Measurements from ENCODE around the gene HMX1.

Gene HMX1

DNA sequence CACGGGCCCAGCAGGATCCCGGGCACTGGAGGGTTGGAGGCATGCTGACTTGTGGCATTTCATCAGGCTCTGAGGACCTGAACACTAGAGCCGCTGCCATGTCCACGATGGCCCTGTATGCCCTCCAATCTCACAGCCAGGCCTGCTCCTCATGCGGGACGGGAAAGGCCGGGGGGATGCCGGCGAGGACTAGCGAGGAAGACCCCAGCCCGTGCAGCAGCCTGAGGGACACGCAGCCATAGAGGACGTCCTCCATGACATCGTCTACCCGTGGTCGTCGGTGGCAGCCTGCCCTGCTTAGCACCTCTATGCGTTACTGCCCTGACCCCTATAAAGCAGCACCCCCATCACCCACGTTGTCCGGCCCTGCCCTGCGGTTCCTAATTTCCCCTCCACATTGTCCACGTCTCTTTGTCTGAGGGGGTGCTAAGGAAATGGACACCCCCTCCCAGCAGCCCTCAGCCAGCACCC lies 32.6 kb downstream of the HMX1 start:
- no peak for DNase-seq

GRCh38 chr4:8838296-8838960 lies 33.2 kb downstream of the HMX1 start:
- DNase-seq = no peak

DNA sequence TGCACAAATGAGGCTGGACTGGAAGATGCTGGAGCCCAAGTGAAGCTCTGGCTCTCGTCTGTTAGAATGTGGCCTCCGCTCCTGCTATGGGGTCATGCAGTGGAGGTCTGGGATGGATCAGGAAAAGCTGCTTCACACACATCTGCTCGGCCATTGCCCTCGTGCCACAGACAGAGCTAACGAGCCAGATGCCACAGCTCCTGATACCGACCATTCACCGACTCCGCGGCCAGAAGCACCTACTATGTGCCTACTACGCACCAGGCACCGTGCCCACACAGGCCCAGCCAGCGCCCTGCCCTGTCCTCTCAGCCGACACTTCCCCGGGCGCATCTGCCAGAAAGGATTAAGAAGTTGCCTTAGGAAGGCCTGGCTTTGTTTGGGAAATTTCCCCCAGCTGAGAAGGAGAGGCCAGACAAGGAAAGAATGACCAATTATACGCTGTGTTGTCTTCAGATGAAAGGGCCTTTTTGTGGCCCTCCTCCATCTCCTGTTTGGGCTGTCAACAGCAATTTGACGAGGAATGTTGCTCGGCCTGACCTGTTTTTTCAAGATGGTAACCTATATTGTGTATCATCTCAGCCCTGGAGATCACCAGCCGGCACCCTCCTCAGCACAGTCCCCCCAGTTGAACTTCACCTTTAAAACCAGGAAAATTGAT lies 34.3 kb downstream of the HMX1 start:
- no peak for DNase-seq

DNA sequence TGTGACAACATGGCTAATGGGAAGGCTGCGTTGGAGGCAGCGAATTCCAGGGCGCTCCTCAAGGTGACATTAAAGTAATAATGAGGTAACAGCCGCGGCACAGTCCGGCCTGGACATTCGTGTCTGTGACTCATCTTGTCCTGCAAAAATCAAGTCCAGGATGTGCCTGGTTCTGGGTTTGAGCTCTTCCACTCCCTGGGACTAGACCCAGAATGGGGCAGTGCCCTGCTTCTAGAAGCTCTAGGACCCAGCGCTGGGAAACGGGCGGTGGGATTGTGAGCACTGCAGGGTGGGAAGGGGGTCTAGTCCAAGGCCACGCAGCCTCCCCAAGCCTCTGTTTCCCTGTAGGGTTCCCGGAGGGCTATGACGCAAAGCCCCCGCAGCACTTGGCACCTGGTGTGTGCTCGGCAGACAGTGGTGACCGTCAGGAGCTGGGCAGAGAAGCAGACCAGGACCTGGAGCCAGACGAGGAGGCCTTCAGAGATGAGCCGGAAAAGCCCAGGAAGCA lies 34.9 kb downstream of the HMX1 start:
- no peak for DNase-seq

GRCh38 chr4:8835521-8836365 lies 35.9 kb downstream of the HMX1 start:
- no peak for DNase-seq

DNA sequence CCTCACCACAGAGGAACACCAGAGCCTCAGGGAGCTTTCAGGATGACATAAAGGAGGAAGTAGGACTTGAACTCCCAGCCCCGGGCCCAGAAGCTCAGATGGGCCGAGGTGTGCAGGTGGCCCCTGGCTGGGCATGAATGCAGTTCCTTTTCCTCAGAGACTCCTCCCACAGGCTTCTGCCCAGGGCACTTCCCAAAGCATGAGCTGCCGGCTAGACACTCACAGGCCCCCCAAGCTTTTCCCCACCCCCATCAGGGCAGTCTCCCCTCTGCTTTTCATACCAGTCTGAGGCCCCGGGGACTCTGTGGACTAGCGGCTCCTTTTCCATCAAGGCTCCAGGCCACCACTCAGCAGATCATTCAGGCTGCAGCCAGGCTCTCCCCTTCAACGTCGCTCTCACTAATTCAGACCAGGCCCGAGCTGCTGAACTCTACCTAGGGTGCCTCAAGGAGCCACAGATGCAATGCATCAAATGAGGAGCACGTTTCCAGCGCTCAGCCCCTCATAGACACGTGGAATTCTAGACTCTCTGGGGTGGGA lies 36.9 kb downstream of the HMX1 start:
- DNase-seq = no peak

- no peak for DNase-seq
These were observed 39.3 kb downstream of the HMX1 start for GRCh38 chr4:8832113-8832915.

- DNase-seq = no peak
These were observed 40.2 kb downstream of the HMX1 start for GRCh38 chr4:8831221-8832112.

DNA sequence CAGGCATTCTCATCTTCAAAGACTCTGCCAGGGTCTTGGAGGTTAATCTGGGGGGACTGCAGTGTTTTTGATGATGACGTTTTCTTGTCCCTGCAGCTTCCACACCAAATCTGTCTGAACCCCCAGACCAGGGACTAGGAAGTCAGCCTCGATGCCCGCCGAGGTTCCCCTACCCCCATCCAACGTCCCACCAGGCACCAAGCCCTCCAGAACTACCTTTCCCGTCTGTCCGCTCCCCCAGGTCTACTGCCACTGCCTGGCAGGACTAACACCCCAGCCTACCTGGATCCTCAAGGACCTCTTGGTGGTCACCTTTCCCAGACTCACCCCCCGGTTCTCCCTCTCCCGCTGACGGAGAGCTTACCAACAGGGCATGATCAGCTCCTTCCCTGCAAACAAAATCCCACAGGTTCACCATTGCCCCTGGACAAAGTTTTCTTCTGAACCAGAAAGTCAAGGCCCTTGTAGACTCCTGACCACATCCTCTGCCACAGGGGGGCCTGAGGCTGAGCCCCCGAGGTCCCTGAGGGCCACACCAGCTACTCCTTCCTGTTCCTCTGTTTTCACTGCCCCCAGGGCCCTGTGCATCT lies 40.9 kb downstream of the HMX1 start:
- no peak for DNase-seq

- no peak for DNase-seq
These were observed 41.6 kb downstream of the HMX1 start for GRCh38 chr4:8830056-8830455.

DNA sequence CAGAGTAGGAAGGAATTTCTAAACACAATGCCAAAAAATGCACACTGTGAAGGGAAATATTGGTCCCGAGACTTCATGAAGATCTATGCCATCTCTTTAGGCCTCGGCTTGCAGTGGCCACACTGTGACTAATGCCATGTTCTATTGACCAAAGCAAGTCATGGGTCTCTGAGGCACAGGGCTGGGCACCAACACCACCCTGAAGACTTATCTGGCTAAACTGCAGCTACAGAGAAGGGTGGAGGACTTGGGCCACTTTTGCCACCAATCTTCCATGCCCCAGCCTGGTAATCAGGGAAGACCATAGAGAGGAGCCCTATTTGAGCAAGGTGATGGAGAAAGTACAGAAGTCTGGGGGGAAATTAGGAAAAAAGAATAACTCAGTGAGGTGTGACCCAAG lies 42.1 kb downstream of the HMX1 start:
- no peak for DNase-seq

DNA sequence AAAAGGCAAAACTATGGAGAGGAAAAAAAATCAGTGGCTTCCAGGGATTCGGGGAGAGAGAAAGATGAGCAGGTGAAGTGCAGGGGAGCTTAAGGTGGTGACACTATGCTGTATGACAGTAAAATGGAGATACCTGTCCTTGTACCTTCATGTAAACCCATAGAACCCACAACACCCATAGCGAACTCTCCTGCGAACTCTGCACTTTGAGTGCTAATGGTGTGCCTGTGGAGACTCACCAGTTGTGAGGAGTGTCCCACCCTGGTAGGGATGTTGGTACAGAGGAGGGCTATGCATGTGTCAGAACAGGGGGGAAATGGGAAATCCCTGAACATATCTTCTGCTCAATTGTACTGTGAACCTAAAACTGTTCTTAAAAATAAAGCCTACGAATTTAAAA lies 42.8 kb downstream of the HMX1 start:
- DNase-seq = no peak

DNA sequence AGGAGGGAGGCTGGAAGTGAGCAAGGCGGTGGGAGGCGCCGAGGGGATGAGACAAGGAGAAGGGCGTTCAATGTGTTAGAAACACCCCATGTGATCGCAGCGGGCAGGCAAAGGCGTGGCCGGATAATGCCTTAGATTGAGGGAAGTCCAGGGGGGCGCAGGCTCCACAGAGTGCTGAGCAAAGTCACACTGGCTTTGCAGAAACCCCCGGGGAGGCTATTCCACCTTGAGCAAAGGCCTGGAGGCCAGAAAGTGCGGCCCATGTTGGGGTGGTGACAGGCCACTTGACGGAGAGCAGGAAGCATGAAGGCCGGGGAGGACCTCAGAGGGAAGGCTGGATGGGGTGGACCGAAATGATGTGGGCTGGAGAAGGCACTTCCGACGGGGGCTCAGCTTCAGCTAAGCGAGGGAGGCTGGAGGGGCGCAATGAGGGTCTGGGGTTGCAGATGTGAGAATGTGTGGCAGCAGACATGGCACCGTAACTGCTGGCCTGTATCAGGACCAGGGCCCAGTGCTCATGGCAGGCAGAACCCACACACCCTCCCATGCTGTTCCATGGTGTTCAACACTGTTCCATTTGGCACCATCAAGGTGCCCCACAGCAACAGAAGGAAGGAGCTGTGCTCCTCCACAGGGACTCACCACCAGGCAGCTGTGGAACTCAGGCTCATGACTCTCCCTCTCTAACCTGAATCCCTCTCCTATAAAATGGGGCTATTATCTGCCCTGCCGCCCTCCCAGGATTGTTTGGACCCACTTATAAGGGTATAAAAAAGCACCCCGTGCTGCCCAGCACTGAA lies 50.3 kb downstream of the HMX1 start:
- no peak for DNase-seq

DNA sequence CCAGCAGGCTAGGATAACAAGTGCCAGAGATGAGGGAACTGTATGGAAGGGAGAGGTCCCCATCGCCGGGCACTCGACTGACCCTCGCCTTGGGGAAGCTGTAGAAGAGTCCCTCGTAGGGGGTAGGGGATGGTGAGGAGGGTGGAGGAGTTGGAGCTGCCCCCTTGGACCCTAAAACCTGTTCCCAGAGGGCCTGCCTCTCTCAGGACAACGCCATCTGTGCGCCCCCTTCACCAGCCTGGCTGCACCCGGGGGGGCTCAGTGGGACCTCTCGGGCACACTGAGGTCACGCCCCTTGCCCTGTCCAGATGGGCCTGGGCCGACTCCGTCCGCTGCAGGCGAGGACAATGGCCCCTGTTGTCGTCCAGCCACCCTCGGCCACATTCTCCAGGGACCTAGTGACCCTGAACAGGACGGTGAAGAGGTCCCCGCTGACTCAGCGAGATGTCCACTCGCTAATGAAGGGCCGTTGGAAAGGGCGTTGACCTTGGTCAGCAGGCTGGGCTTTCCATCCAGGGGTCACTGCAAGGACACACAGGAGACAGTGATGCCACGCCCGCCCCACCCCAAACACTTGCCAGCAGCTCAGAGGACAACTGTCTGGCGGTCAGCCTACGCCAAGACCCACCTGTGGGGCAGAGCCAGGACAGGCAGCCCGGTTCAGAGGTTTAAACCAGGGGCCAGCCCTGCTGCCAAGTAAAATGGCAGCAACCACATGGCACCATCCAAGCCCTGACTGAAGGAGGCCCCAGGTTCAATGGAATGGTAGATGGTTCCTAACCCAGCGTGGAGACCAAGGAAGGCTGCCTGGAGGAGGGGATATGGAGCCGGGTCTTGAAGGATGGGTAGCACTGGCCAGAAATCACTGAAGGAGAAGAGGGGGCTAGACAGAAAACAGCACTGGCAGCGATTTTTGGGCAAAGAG lies 51.2 kb downstream of the HMX1 start:
- no peak for DNase-seq

DNA sequence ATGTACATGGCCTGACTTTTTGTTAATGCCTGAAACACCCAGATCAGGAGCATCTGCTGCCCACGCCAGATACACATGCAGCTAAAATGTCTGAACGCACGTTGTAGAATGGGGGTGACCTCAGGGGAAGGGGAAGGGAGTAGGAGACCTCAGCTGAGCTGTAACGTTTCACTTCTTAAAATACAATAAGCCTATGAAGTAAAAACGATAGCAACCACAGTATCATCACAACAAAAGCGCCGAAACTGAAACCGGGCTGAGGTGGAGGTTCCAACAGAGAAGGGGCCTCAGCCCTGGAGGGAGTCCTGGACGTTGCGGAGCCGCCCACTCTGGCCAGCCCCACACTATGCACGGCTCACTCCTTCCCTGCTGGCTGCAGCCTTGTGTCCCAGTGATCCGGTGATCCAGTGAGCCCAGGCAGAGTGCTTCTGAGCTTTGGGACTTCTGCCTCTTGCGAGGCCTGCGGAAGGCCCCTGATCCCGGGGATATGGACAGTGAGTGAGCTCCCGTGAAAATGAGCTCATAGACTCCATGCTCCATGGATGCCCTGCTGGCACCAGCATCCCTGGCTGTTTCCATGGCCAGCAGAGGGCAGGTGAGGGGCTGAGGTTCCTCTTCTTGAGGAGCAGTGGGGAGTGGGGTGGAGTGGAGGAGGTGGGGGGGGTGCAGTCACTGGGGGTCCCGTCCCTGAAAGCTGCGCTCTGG lies 52.0 kb downstream of the HMX1 start:
- no peak for DNase-seq

GRCh38 chr4:8819019-8819418 lies 52.6 kb downstream of the HMX1 start:
- no peak for DNase-seq

GRCh38 chr4:8818063-8818881 lies 53.4 kb downstream of the HMX1 start:
- DNase-seq = no peak

GRCh38 chr4:8817813-8818062 lies 53.9 kb downstream of the HMX1 start:
- DNase-seq = no peak
